GM21576 (cell line): ENCODE data around the gene TOMM20.

Experiments used
- ATAC-seq: cut with Tn5 transposase; IDR thresholded peaks from one replicate; pipeline ENCODE4 v1.9.1; 2021; ENCODE audit warnings: mild to moderate bottlenecking, moderate library complexity; ENCODE audit not compliant: unreplicated experiment

TOMM20 gene

DNA sequence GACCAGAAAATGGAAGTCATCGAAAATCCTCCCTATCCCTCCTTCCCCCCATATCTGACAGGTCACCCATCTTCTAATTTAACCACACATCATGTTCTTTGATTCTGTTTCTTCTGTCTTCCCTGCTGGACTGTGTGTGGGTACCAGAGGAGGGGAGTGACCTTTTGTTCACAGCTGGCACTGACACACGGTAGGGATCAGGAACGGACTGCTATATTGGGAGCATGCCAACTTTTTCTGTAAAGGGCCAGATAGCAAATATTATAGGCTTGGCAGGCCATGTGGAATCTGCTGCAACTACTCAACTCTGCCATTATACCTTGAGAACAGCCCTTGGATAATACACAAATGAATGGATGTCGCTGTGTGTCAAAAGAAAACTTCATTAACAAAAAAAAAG is 7.5 kb upstream of the TOMM20 start:
- no peak for ATAC-seq

DNA sequence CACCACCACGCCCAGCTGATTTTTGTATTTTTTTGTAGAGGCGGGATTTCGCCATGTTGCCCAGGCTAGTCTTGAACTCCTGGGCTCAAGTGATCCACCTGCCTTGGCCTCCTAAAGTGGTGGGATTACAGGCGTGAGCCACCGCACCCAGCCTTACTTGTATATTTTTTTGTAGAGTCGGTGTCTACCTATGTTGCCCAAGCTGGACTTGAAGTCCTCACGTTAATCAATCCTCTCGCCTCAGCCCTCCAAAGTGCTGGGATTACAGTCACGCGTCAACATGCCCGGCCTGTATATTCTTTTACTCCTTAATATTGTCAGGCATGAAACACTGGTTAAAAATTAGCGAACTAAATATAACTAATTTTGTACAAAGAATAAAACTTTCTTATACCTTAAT is 5.5 kb upstream of the TOMM20 start:
- ATAC-seq = no peak

DNA sequence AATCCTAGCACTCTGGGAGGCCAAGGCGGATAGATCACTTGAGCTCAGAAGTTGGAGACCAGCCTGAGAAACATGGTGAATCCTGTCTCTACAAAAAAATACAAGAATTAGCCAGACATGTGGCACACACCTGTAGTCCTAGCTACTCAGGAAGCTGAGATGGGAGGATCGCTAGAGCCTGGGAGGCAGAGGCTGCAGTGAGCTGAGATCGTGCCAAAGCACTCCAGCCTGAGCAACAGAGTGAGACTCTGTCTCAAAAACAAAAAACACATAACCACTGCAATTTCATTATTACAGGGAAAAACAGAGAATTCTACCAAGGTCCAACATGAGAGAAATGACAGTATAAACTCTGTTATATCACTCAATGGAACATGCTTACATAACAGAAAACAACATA is 4.4 kb upstream of the TOMM20 start:
- ATAC-seq = no peak

DNA sequence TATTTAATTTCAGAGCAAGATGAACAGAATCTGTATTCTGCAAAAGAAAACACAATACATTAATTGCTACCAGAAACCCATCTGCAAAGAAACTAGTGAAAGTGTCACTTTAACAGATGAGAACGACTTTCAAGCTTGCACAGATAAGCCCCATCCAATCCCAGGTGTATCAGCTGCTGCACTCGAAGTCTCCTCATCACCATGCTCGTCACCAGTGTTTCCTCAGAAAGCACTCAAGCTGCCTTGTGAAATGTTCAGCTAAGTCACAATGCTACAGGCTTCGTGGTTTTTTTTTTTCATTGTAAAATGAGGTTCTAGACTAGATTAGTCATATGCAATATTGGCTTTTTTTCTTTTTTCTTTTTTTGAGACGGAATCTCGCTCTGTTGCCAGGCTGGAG is 3.3 kb upstream of the TOMM20 start:
- no peak for ATAC-seq

DNA sequence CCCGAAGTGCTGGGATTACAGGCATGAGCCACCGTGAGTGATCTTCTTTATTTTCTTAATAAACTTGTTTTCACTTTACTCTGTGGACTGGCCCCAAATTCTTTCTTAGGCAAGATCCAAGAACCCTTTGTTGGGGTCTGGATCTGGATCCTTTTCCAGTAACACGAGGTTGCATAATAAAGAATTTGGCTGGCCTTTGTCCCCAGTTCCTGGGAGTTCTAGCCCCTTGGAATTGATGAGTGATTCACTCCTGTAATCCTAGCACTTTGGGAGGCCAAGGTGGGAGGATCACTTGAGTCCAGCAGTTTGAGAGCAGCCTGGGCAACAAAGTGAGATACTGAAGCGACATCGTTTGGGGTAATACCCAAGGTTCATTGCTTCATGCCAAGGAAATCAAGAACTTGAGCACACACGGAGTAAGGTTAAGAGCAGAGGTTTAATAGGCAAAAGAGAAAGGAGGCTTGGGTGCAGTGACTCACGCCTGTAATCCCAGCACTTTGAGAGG is 2.2 kb upstream of the TOMM20 start:
- no peak for ATAC-seq

DNA sequence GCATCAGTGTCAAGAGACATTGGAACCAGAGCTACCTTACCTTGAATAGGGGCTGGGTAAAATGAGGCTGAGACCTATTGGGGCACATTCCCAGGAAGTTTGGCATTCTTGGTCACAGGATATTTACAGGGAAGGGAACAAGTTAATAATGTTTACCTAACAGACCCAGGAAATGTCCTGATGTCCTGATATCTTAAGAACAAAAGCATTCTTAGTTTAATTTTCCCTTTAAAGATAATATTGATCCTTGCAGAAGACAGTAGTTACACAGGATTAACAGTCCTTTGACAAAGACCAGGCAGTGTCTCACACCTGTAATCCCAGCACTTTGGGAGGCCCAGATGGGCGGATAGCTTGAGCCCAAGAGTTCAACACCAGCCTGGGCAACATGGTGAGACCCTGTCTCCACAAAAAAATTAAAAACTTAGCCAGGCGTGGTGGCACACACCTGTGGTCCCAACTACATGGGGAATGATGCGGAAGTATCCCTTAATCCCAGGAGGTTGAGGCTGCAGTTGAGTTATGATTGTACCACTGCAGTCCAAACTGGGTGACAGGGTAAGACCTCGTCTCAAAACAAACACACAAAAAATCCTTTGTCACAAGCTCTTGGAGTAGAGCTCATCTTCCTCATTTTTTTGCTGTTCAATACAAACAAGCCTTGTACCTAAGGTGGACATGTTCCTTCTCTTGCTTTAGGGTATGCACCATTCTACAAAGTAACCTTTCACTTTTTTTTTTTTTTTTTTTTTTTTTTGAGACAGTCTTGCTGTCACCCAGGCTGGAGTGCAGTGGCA is 1.3 kb upstream of the TOMM20 start:
- no peak for ATAC-seq

DNA sequence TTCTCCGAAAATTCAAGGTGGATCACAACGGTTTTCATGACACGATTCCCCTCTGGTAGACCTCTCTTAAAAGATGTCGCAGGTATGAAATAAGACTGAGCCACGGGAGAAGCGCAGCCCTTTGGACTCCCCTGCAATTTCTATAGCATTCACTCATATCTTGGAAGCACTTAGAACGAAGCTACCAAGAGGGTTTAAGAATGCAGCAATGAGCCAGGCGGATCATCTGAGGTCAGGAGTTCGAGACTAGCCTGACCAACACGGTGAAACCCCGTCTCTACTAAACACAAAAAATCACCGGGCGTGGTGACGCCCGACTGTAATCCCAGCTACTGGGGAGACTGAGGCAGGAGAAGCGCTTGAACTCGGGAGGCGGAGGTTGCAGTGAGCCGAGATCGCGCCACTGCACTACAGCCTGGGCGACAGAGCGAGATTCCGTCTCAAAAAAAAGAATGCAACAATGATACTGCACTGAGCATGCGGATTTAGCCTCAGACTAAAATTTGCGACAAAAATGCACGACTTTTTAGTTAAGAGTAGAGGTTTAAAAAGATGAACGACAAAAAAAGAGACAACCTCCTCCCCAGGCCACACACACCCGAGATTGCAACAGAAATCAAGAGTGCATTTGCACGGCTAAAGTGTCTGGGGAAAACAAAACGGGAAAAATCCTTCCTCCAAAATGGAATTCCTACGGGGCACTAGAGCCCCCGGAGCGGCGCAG is 743 bp downstream of the TOMM20 start:
- ATAC-seq = no peak

DNA sequence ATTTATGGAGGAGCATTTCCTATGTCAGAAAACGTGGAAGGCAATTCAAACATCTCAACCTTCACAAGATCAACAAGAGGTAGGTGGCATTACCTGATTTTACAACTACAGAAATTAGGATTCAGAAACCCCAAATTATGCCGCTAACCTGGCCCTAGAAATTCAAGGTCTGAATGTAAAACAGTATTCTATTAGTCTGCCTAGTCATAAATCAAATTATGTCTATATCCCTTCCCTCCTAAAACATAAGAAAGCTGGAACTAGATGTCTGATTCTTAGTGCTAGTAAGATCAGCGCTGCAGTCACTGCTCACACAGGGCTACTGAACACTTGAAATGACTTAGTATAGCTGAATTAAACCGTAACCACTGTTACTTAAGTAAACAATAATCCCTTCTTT is 1.4 kb downstream of the TOMM20 start:
- no peak for ATAC-seq

DNA sequence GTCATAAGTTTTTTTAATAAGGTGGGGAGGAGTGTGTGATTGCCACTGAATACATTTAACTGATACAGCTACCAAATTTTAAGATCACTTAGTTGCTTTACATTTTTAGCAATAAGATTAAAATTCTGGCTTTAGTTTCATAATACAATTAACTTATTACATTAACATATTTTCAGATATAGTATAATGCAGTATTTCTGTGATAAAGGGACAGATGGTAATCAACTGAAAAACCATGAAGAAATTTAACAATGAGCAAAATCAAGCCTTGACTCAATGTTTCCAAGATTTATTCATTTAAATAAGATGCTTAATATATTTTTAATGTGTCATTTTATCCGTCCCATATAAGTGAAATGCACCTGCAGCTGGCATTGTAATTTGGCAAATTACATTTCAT is 4.0 kb downstream of the TOMM20 start:
- no peak for ATAC-seq

DNA sequence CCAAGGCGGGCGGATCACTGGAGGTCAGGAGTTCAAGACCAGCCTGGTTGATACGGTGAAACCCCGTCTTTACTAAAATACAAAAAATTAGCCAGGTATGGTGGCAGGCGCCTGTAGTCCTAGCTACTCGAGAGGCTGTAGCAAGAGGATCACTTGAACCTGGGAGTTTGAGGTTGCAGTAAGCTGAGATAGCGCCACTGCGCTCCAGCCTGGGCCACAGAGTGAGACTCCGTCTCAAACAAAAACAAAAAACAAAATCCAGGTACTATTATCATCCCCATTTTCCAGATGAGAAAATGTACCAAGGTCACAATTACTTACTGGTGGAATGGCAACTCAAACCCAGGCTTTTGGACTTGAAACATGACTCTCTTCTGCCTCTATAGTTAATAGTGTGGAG is 4.5 kb downstream of the TOMM20 start:
- no peak for ATAC-seq

DNA sequence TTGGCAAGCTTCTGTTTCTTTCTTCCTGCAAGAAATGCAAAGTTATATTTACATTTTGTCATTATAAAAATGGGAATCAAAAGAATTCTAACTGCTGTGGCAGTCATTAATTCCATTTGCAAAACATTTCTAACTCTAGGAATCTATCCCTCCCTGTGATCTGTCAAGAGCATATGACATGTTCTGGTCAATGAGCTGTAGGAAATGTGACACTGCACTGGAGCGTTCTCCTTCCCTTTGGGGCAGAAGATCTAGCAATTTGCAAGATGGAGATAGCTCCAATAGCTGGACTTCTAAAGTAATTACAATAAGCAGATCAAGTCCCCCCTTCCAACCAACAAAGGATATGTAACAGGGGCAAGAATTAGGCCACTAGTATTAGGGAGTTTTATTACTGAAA is 6.3 kb downstream of the TOMM20 start:
- no peak for ATAC-seq

DNA sequence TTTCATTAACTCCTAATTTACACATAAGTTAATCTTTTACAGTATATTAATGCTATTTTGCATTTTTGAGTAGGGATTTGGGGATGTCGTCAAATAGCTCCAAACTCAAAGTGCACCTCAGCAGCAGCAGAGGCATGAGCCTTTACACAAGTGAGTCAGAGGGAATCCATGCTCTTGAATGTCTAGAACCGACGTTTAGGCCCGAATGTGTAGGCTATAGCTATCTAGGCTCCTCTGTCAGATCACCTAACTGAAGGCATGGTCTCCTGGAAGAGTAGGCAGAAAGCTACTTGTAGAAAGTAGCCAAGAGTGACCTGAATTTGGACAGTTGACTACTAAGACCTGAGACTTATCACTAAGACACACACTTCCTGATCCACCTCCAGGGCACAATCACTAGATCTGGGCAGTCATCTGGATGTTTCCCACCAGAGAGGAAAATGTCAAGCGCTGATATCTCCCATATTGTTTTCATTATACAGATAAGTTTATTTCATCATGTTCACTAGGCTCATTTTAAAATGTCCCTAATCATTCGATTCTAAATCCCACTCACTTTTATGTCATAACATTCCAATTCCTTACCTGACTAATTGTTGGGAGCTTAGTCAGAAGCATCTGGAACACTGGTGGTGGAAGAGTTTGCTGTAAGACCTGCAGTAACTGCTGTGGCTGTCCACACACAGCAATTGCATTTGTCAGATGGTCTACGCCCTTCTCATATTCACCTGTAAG is 15.3 kb downstream of the TOMM20 start:
- ATAC-seq = no peak

DNA sequence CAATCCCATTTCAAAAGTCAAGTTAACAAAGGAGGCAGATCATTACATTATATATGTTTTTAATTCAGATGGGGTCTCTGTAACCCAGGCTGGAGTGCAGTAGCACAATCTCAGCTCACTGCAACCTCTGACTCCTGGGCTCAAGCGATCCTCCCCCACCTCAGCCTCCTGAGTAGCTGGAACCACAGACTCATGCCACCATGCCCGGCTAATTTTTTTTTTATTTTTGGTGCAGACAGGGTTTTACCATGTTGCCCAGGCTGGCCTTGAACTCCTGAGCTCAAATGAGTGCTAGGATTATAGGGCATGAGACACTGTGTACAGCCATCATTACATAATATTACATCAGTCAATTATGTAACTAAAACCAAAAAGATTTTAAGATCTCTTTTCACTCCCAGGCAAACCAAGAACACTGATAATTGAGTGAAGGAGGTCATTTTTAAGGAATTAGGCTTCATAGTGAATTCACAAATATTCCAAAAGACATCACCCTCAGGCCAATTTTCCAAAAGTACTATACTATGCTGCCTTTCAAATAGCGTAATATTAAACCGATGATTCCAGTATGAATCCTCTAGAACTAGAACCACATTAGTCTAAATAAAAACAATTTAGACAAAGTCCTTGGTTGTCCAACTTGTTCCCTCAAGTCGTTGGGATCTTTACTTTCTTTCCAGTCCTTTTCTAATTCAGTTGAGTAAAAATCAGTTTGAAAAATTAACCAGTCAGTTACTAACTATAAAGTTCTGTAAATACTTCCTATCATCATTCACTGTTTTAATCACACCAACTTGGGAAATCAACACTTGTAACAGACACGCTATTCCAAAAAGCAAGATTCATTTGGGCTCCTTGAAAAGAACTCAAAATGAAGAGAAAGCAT is 16.1 kb downstream of the TOMM20 start:
- no peak for ATAC-seq

DNA sequence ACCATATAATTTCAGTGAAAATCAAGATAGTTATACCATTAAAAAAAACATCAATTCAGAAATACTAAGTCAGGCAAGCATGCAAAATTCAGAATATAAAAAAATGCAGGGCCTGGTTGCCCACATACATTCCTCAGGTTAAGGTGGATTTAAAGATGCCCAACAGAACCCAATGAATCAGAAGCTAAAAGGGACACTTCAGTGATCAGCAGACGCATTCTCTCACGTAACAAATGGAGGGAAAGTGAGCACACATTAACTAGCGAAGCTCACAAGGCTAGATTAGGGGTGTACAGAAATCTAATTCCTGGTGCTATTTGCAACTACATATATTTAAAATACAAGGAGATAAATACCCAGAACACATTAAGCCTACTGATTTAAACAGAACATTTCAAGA is 17.5 kb downstream of the TOMM20 start:
- ATAC-seq = no peak

DNA sequence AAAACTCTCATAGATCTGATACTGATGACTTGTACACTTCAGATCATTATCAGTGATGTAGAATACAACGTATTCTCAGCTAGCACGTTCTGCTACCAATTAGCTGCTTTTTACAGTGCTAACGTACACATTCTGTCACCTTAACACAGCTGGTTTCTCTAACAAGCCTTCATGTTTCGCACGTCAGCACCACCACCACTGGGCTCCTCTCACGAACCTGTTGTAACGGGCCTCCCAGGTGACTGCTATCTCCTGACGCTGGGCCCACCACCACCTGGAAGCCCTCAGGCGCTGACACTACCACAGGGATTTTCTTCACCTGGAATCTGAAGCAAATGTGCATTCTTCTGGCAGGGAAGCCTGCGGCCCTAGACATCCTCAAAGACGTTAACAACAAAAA is 19.8 kb downstream of the TOMM20 start:
- no peak for ATAC-seq

DNA sequence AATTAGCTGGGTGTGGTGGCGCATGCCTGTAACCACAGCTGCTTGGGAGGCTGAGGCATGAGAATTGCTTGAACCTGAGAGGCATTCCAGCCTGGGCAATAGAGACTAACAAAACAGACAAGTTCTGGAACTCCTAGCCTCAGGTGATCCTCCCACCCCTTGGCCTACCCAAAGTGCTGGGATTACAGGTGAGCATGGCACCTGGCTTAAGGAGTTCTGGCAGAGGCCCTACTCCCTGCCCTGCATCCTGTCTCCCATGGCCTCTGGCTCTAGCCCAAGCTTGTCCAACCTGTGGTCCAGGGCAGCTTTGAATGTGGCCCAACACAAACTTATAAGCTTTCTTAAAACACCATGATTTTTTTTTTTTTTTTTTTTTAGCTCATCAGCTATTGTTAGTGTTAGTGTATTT is 20.4 kb downstream of the TOMM20 start:
- no peak for ATAC-seq

DNA sequence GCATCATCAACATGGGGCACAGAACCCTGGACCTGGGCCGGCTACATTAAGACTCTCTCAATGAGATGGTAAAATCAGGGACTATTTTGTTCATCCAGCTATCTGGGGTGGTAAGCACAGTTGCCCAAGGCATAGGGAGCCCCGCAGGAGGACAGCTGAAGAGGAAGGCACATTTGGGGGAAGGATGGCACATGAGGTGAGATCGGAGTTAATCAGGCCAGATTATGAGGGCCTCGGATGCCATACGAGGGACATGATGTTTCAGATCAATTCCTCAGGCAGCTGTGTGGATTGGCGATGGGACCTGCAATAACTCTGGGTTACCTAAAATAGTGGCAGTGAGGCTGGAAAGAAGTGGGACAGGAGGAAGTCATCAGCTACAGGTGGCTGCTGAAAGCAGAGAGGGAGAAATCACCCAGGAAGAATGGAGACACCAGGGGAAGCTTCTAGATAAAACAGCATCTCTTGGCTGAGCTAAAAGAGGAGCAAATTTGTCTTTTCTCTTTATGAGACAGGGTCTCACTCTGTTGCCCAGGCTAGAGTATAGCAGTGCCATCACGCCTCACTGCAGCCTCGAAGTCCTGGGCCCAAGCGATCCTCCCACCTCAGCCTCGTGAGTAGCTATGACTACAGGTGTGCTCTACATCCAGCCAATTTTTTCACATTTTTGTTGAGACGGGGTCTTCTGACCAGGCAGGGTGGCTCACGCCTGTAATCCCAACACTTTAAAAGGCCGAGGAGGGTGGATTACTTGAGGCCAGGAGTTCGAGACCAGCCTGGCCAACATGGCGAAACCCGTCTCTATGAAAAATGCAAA is 21.1 kb downstream of the TOMM20 start:
- no peak for ATAC-seq

DNA sequence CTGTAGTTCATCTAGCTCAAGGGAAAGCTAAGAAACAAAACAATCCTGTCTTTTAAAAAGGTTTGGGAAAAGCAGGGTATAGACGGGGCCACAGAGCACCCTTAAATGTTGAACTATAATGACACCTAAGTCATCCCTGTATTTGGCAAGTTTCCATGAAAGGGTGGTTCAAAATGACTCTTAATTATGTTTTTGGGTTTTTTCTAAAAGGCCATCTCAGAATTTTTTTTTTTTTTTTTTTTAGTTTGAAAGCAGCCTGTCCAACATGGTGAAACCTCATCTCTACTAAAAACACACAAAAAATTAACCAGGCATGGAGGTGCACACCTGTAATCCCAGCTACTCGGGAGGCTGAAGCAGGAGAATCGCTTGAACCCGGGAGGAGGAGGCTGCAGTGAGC is 22.2 kb downstream of the TOMM20 start:
- ATAC-seq = no peak

DNA sequence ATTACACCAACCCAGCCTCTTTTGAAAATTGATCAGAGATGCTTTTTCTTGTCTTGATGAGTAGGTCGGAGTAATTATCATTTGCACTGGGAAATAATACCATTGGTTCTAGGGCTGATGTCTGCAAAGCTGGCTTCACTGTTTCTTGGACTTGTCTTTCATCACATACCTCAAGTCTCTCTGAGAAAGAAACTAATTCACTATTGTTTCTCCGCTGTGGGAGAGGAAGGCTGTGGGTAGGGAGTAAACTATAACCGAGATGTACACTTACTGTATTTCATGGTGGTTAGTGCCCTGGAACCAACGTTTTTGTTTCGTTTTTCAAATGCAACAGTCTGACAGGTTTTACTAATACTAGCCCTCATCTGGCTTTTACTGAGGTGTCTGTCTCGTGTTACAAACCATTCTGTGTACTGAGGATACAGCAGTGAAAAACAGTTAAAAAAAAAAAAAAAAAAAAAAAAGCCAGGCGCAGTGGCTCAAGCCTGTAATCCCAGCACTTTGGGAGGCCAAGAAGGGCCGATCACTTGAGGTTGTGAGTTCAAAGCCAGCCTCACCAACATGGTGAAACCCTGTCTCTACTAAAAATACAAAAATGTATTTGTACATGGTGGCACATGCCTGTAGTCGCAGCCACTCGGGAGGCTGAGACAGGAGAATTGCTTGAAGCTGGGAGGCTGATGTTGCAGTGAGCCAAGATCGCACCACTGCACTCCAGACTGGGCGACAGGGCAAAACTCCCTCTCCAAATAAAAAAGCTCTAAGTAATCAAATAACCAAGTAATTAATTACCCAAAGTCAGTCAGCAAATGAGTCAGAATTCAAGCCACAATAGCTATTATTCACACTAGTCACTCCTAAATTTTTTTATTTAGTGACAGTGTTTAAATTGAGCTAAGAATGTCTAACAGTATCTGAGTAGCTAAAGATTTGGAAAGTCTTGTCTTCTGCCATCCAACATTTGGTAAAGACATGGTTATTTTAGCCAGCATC is 23.3 kb downstream of the TOMM20 start:
- ATAC-seq = peak; percentile 86
